HL-60 (cell line): ENCODE measurements around the gene PNKP.

ENCODE experiments used
- DNase-seq, 2 experiments: peaks; one replicate each; pipeline ENCODE4 v3.0.0-alpha.2; 2010 to 2020; ENCODE audit warnings: low read depth in 1 of 2, low spot score in 1 of 2
- H3K27ac ChIP-seq: fragments of 250-450 bp; sonication (Bioruptor Pico); replicated peaks from 2 replicates; pipeline ENCODE4 v1.5.1; 2020; ENCODE audit warnings: mild to moderate bottlenecking, moderate library complexity
- H3K27me3 ChIP-seq: fragments of 250-450 bp; sonication (Bioruptor Pico); 2 replicates; pipeline ENCODE4 v1.5.1; 2021; ENCODE audit warnings: mild to moderate bottlenecking, moderate library complexity; ENCODE audit not compliant: insufficient read depth, poor library complexity, severe bottlenecking
- H3K4me3 ChIP-seq: replicated peaks from 2 replicates; pipeline ENCODE4 v1.5.1; 2011; ENCODE audit warnings: mild to moderate bottlenecking, control low read depth, low read length; ENCODE audit not compliant: insufficient read depth
- CTCF ChIP-seq: IDR thresholded peaks from one replicate; pipeline ENCODE4 v1.5.1; 2011; ENCODE audit warnings: low read length, control low read depth, inconsistent platforms; ENCODE audit not compliant: insufficient read depth
- GABPA ChIP-seq: IDR thresholded peaks from 2 replicates; pipeline ENCODE4 v1.6.1; 2012; ENCODE audit warnings: low read depth
- POLR2AphosphoS5 ChIP-seq: IDR thresholded peaks from 2 replicates; pipeline ENCODE4 v1.6.1; 2012; ENCODE audit warnings: low read depth
- SPI1 ChIP-seq: IDR thresholded peaks from 2 replicates; pipeline ENCODE4 v1.6.1; 2012; ENCODE audit warnings: low read depth, mild to moderate bottlenecking, borderline replicate concordance
- TF ChIP-seq, protein P1 (sequence below): IDR thresholded peaks from 2 replicates; pipeline ENCODE4 v1.6.1; 2012; ENCODE audit warnings: low read depth; ENCODE audit not compliant: insufficient replicate concordance

Gene PNKP

DNA sequence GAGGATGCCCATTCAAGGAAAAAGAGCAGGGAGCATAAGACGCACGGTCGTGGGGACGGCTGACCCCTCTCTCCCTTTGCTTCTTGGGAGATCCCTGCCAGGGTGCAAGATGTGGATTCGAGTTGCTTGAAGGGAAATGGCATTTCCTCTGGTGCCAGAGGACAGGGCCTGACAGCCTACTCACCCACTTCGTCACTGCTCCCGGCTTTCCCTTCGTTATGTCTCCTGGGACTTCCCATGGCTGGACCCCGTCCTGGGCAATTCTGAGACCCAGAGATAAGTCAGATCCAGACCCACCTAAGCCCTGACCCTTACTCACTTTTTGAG is 11.3 kb upstream of the PNKP start:
- Histone ChIP-seq H3K4me3 (peak overlapping the region; percentile 81; the same call in 1 of the 2 replicates), H3K27ac (no peak overlapping the region; the same call in 1 of the 2 replicates), H3K27me3 (no peaks in the 10 kb centered on the region)
- no peak for DNase-seq
- TF ChIP-seq, protein P1, sequence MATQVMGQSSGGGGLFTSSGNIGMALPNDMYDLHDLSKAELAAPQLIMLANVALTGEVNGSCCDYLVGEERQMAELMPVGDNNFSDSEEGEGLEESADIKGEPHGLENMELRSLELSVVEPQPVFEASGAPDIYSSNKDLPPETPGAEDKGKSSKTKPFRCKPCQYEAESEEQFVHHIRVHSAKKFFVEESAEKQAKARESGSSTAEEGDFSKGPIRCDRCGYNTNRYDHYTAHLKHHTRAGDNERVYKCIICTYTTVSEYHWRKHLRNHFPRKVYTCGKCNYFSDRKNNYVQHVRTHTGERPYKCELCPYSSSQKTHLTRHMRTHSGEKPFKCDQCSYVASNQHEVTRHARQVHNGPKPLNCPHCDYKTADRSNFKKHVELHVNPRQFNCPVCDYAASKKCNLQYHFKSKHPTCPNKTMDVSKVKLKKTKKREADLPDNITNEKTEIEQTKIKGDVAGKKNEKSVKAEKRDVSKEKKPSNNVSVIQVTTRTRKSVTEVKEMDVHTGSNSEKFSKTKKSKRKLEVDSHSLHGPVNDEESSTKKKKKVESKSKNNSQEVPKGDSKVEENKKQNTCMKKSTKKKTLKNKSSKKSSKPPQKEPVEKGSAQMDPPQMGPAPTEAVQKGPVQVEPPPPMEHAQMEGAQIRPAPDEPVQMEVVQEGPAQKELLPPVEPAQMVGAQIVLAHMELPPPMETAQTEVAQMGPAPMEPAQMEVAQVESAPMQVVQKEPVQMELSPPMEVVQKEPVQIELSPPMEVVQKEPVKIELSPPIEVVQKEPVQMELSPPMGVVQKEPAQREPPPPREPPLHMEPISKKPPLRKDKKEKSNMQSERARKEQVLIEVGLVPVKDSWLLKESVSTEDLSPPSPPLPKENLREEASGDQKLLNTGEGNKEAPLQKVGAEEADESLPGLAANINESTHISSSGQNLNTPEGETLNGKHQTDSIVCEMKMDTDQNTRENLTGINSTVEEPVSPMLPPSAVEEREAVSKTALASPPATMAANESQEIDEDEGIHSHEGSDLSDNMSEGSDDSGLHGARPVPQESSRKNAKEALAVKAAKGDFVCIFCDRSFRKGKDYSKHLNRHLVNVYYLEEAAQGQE: no peak
- no peak for TF ChIP-seq POLR2AphosphoS5
- no peak for TF ChIP-seq CTCF
- TF ChIP-seq GABPA: no peak
- no peak for TF ChIP-seq SPI1

DNA sequence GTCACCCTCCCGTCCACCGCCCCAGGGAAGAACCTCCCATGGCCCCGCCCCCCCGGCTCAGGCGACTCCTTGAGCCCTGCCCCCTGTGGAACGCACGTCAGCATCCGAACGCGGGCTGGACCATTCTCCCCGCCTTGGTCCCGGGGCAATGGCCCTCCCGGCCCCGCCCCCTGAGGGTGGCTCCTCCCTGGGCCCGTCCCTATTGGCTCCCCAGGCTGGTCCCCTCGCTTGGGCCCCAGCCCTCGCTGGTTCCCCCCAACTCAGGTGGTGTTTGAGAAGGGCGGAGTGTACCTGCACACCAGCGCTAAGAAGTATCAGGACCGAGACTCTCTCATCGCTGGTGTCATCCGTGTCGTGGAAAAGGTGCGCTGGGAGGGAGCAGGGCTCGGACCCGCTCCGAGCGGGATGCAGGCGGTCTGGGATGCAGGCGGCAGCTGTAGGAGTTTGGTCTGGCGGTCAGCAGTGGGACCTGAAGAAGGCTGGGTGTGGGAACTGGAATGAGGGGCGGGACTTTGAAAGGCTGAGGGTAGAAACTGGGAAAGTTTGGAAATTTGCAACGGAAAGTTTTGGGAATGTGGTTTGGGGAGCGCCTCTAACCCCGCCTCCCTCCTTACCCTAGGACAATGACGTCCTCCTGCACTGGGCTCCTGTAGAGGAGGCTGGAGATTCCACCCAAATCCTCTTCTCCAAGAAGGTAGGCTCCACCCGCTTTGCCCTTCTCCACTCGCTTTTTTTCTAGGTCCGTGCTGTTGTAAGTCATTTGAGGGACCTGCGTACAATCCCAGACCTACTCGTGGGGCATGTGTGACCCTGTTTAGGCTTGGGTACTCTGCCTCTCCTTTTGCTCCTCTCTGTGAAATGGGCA is 10.7 kb upstream of the PNKP start:
- H3K27me3 ChIP-seq: no peaks in the 10 kb centered on the region
- peak overlapping the region; percentile 95 for H3K27ac ChIP-seq
- peak overlapping the region; percentile 81 for H3K4me3 ChIP-seq
- TF ChIP-seq GABPA (no peak), POLR2AphosphoS5 (no peak), CTCF (no peak), SPI1 (no peak)
- TF ChIP-seq, protein P1: no peak
- peak; percentile 94 to 98 for DNase-seq

DNA sequence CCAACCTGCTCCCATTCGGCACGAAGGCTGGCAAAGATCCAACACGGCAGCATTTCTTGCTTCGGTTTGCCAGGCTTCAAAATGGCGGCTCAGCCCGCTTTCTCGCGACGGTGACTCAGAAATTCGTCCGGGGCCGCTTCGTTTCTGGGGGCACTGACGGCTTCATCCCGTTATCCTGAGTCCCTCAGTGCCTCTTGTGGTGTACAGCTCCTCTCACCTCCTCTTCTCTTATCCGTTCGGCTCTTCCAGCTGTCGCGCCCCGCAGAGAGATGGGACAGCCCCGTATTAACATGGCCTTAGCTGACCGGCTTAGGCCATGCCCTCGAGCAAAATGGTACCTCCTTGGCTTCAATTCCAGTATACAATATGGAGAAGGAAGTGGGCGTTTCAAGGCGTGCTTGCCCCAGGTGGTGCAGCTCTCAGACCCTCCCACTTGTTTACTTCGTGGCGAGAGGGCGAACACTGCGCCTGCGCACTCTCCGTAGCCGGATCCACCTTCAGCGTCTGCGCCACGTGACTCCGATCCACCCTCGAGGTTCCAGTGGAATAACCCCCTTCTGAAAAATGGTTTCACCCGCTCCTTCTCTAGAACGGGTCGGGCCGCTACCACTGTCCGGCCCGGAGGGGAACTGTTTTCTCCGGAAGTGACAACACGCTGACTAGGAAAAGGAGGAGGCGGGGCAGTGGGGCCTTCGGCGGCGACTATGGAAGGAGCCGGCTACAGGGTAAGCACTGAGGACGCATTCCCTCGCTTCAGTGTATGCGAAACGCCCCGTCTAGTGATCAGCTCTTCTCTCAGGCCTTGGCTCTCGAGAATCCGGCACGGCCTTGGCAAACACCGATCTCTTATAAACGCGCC is 9.9 kb upstream of the PNKP start, which contains the start of the genes AKT1S1 and TBC1D17:
Gene AKT1S1 (minus strand): TSS at position 336 of the 859 bp plus-strand sequence. CDS start 4,060 bp downstream, outside the sequence.
Gene TBC1D17 (plus strand): TSS at position 683 of the 859 bp plus-strand sequence. CDS start 22 bp downstream, at position 705.
- H3K4me3 ChIP-seq: peak within 1 kb of the TSS; percentile 87
- H3K27me3 ChIP-seq: no peaks in the 10 kb centered on the region
- peak; percentile 100 for DNase-seq
- H3K27ac ChIP-seq: peak within 1 kb of the TSS; percentile 95
- no peak; the same call in none of the 2 replicates for TF ChIP-seq POLR2AphosphoS5
- peak; percentile 75; the same call in 1 of the 2 replicates for TF ChIP-seq SPI1
- TF ChIP-seq GABPA: peak; percentile 79
- TF ChIP-seq, protein P1: no peak
